SK-N-DZ (cell line): ENCODE measurements around the gene ONECUT2. TPM values are rescaled to one million over a fixed set of nuclear protein-coding genes. Genes with fewer than 3 reads are reported as not detected.
A peak's percentile ranks its signal among the peaks of the same experiment; 100 is the strongest.
"Not testable (repeated sequence)": the region's sequence is repeated elsewhere in the genome, so short reads cannot be mapped to it uniquely, and the experiment has no call there.

Experiments used
- DNase-seq: peaks from one replicate; pipeline ENCODE4 v3.0.0-alpha.2; 2015; ENCODE audit warnings: low spot score
- polyA plus RNA-seq, 2 experiments: library from polyadenylated mRNA; depleted of rRNA; stranded (reverse); fragments of >200 nt; gene quantifications; 2 replicates each; pipeline ENCODE4 v1.2.3, GENCODE V29; 2014

ONECUT2 gene
- 7.3 and 7.7 TPM in 2 replicates for polyA plus RNA-seq (2014; cell fraction: cytosol; rRNA removed)
- 7.5 and 11.7 TPM in 2 replicates for polyA plus RNA-seq (2014; cell fraction: nucleus; rRNA removed)

DNA sequence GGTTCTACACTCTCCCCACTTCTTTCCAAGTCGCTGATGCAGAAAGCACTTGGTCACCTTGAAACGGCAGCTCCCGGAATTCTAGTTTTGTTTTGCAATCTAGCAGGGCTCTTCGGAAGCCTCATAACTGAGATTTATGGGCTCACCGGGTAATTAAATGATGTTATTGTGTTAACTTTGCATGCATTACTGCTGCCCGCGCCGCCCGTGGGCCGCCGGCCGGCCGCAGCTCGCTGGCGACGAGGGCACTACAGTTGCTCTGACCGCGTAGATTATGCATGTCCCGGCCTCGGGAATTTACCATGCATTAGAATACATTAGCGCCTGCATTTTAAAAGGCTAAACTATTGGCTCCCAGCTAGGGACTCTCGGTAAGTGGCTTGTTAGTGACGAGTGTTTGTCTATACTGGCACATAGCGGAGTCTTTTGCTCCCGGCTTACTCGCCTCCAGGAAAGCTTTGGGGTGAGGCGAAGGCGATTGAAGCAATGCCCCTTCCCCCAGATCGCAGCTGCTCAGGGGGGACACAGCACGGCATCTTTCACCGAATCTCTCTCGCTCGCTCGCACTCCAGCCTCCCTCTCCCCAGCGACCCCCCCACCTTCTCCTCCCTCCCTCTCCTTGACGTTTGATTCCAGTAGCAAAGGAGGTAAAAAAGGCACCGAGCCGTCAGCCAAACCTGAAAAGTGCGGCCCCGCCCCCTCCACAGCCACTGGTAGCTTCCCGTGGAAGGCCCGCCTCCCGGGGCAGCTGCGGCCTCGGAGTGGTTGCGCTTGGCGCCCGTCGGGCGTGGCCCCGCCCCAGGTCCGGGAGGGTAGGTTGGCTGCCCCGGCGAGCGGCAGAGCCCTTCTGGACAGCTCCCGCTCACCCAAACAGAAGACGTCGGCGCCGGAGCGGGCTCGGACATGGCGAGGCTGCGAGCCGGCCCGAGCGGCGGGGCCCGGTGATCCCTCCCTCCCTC, at the start of gene ONECUT2:
ONECUT2 (plus strand) TSS at position 839 of the 959 bp plus-strand sequence. CDS start 343 bp downstream, outside the sequence.
- DNase-seq, result peak; percentile 90

- no peak for DNase-seq
Observed at GRCh38 chr18:57389271-57389670, 45.9 kb upstream of the ONECUT2 start.

DNA sequence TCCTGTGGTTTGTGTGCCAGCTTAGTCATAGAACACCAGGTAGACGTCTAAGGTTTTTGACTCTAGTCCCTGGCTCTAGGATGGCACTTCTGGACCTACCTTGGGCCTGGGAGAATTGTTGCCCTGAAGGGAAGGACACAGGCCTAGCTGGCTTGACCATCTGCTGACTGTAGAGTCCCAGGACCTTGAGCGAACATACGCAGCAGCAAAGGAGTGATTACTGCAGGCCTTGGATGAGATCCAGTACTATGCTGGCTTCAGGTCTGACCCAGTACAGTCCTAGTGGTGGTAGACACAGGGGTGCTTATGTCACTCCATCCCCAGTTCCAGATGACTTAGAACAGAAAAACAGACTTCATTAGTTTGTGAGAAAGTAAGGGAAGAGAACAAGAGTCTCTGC, 45.1 kb upstream of the ONECUT2 start:
- no peak for DNase-seq

GRCh38 chr18:57394749-57395148, 40.4 kb upstream of the ONECUT2 start:
- DNase-seq, result not testable (repeated sequence)

- DNase-seq, result not testable (repeated sequence)
Observed at GRCh38 chr18:57396831-57397230, 38.3 kb upstream of the ONECUT2 start.

DNA sequence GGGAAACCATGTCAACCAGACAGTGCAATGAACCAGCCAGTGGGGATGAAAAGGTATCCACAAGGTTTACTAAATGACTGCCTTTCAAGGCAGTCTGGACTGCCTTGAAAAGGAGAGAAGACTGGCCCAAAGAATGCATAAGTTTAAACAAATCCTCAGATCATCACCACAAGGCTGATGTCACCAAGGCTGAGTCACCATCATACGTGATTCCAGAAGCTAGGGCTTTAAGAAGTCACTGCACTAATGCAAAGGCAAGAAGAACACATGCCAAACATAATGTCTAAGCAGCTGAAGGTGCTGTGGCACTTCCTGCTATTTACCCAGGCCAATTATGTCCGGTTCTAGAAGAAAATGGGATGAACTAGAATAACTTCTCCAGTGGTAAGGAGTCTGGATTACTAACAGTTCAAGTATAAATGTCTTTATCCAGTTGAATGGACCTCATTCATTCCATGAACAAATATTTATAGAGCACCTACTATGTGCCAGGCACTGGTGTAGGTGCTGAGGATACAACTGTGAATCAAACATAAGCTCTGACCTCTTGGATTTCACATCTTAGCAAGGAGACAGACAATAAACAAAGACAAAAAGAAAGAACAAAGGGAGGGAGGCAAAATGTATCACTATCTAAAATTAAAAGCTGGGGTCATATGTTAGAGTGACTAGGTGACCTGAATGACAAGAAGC, 37.6 kb upstream of the ONECUT2 start:
- no peak for DNase-seq

GRCh38 chr18:57404345-57404744, 30.8 kb upstream of the ONECUT2 start:
- no peak for DNase-seq

DNA sequence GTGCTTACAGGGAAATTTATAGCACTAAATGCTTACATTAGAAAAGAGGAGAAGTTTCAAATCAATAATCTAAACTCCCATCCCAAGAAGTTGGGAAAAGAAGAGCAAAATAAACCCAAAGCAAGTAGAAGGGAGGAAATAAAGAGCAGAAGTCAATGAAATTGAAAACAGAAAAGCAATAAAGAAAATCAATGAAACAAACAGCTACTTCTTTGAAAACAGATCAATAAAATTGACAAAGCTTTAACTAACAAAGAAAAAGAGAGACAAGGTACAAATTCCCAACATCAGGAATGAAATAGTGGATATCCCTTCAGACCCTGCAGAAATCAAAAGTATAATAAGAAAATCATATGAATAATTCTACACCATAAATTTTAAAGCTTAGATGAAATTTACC, 25.5 kb upstream of the ONECUT2 start:
- DNase-seq, result no peak

- DNase-seq, result peak; percentile 50
Observed at GRCh38 chr18:57410749-57411148, 24.4 kb upstream of the ONECUT2 start.

DNA sequence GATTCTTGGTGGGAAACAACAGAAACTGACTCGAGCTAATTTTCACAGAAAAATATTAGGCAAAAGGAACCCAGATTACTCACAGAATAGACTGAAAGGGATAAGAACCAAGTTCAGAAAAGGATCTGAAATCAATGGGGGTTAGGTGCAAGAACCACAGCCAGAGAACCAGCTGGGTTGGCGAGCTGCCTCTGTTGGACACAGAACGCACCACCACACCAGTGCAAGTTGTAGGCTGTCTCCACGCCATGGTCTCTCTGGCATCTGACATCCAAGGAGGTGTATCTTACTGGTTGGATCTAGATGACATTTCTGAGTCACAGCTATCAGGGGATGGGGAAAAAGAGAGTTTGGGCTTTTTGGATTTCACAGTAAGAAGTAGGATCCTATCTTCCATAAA, 18.6 kb upstream of the ONECUT2 start:
- DNase-seq, result no peak

- DNase-seq, result no peak
Observed at GRCh38 chr18:57422313-57422872, 12.8 kb upstream of the ONECUT2 start.

- no peak for DNase-seq
Observed at GRCh38 chr18:57423821-57424220, 11.4 kb upstream of the ONECUT2 start.

GRCh38 chr18:57425096-57425495, 10.1 kb upstream of the ONECUT2 start:
- DNase-seq, result no peak

GRCh38 chr18:57426187-57426586, 9.0 kb upstream of the ONECUT2 start:
- no peak for DNase-seq

GRCh38 chr18:57427429-57428201, 7.6 kb upstream of the ONECUT2 start:
- DNase-seq, result no peak

DNA sequence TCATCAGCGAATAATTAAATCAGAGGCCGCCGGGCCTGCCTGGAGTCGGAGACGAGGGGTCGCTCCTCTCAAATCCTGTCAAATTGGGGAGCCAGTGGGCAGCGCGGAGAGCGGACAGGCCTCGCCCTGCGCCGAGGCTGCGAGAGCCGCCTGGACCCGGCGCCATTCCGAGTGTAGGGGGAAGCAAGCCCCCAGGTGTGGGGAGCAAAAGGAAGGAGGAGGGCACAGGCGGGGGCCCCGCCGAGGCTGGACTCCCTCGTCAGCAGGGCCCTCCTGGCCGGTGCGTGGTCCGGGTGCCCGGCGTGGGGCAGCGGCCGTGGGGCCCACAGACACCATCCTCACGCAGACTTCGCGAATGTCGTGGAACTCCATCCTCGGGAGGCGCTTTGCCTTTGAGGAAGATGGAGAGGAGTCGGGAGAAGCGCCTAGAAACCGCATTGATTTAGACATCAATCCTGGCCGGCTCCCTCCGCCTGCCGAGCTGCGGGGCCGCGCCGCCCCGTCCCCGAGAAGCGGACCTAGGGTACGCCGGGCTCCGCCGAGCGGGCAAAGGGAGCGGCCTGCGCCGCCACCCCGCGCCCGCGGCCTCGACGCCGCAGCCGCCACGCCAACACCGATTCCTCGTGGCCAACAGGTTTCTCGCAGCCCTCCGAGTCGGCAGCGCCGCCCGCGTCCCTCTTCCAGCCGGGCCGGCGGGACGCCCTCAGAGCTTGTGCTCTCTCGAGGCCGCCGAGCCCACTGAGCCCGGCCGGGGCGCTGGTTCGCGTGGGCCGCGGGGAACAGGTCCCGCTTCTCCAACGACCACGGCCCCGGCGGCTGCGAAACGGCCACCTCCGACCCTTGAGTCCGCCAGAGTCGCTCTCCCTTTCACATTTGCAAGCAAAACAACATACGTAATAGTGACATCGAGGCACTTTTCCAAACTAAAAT, 6.7 kb upstream of the ONECUT2 start:
- no peak for DNase-seq

GRCh38 chr18:57429167-57430078, 5.8 kb upstream of the ONECUT2 start:
- DNase-seq, result no peak

DNA sequence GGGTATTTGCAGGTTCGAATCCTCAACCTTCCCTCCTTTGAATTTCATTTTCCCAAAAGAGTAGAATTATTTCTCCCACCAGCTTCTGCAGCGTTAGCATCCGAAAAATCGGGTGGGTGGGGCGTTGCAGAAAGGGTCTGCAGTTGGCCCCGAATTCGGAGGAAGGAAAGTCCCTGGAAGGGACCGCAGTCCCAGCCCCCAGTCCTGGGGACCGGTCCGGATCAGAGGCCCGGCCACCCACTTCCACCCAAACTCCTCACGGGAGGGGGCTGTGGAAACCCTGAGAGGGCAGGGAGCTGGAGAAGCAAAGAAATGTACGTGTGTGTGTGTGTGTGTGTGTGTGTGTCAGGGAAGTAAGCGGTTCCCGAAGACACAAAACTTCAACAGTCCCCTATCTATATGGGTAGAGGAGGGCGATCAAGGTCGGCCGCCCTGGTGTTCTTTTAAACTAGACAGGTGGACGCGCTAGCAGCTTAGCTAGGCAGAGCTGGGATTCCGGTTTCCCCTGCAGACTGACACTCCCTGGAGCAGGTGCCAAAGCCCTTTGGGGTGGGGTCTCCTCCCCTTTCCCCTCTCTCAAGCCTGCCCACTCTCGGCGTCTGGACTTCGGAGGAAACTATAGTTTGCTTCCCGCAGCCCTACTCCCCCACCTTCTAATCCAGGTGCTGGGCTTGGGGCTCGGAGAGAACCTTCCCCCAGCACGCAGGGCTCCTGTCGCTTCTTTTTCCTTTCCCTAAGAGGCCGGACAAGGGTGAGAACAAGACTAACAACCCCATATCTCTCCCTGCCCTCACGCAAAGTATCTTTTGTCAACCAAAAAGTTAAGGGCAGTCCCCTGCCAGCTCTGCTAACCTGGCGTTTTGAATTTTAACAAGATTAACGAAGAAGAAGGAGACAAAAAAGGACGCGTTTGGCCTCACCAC, 4.8 kb upstream of the ONECUT2 start:
- DNase-seq, result no peak
